ENCODE data around the gene SNRNP200. TPM values are rescaled to one million over a fixed set of nuclear protein-coding genes. Genes with fewer than 3 reads are reported as not detected.

SNRNP200 gene
- total and polyA plus RNA-seq, 8 donors, result 82.7 to 209 (median 195) TPM

DNA sequence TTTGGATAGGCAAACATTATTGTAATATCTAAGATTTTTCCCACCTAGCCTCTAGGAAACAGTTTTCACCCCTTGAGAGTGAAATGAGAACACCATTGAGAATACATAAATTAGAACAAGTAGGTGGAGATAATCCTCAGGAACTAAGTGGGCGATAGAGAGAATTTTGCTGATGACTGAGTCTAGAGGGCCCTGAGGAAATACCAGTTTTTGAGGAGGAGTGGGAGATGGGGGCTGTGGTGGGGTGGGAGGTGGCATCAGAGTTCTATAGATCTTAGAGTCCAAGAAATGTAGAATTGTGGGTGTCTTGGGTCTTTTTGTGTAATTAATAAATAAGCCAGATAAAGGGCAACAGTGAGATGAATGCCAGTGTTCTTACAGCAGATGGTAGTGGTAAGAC, 42.0 kb upstream of the SNRNP200 start:
- Histone ChIP-seq H3K9me3 (no peaks in the 10 kb centered on the region), H3K4me1 (no peaks in the 10 kb centered on the region), H3K4me3 (no peak overlapping the region), H3K27ac (no peak overlapping the region), H3K27me3 (no peaks in the 10 kb centered on the region), H3K36me3 (peaks cover 0 to 29% of the 10 kb centered on the region in 2 donors)
- ATAC-seq (no peak), DNase-seq (no peak)
- intact Hi-C loops (cut with DNase I), result no loop called here
- TF ChIP-seq, protein P1, sequence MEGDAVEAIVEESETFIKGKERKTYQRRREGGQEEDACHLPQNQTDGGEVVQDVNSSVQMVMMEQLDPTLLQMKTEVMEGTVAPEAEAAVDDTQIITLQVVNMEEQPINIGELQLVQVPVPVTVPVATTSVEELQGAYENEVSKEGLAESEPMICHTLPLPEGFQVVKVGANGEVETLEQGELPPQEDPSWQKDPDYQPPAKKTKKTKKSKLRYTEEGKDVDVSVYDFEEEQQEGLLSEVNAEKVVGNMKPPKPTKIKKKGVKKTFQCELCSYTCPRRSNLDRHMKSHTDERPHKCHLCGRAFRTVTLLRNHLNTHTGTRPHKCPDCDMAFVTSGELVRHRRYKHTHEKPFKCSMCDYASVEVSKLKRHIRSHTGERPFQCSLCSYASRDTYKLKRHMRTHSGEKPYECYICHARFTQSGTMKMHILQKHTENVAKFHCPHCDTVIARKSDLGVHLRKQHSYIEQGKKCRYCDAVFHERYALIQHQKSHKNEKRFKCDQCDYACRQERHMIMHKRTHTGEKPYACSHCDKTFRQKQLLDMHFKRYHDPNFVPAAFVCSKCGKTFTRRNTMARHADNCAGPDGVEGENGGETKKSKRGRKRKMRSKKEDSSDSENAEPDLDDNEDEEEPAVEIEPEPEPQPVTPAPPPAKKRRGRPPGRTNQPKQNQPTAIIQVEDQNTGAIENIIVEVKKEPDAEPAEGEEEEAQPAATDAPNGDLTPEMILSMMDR (IDR thresholded peaks at IDR 0.05), result no peak

DNA sequence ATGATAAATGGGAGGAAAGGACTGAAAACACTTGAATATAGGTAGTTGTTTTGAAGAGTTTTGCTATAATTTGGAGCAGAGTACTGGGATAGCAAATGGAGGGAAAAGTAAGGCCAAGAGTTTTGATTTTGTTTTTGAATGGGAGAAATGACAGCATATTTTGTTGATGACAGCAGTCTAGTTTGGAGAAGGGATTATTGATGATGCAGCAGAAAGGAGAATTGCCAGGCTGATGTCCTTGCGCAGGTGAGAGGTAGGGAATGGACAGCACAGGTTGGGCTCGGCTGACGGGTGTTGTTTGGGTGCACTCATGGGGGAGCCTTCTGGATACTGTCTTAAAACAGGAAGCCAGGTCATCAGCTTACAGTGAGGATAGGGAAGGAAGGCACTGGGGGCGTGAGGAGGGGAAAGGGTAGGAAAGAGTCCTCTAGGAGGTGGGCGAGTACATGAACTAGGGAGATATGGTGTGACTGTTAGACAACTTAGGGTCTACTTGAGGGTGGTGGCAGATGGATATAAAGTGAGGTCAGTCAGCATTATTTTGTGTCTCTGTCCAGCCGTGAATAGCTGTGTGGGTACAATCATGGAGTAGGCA, 40.6 kb upstream of the SNRNP200 start:
- no peak overlapping the region for H3K27ac ChIP-seq
- no peaks in the 10 kb centered on the region for H3K27me3 ChIP-seq
- intact Hi-C loops (cut with DNase I), result no loop called here
- DNase-seq (no peak), ATAC-seq (no peak)
- H3K9me3 ChIP-seq, result no peaks in the 10 kb centered on the region
- H3K36me3 ChIP-seq, result peaks cover 0 to 27% of the 10 kb centered on the region in 2 donors
- TF ChIP-seq, protein P1 (IDR thresholded peaks at IDR 0.05), result no peak
- H3K4me3 ChIP-seq, result no peak overlapping the region
- no peaks in the 10 kb centered on the region for H3K4me1 ChIP-seq

DNA sequence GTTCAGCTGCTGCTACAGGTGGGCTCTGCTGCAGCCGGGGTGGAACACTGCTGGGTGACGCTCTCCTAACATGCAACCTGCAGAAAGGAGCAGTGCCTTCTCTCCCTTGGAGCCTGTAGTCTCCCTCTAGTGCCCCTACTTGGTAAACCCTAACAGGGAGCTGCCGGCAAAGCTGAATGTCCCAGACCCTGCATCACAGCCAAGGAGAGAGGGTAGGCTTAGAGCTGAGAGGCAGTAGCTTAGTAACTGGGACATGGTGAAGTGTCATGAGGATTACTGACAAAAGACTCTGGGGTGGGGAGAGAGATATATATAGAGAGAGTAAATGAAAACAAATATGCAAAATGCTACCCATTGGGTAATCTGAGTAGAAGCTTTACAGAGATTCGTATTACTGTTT, 40.1 kb upstream of the SNRNP200 start:
- H3K27ac ChIP-seq, result no peak overlapping the region
- peaks cover 0 to 22% of the 10 kb centered on the region in 2 donors for H3K36me3 ChIP-seq

DNA sequence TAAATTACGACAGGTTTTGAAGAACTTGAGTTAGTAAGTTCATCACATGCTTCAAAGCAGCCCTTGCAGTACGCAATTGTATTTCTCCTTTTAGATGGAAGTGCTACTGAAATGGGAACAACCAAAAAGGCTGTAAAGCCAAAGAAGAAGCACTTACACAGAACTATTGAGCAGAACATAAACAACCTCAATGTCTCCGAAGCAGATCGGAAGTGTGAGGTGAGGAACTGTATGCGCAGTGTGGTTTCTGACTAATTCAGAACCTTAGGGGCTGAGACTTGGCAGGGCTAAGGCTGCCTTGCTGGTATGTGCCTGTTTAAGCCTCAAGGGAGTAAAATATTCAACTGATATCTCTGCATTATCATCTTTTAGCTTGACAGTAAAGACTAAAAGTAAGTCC, 38.7 kb upstream of the SNRNP200 start:
- TF ChIP-seq, protein P1 (IDR thresholded peaks at IDR 0.05), result no peak
- Histone ChIP-seq H3K9me3 (no peaks in the 10 kb centered on the region), H3K27ac (no peak overlapping the region), H3K27me3 (no peaks in the 10 kb centered on the region), H3K4me3 (no peak overlapping the region), H3K36me3 (peaks cover 0 to 10% of the 10 kb centered on the region in 2 donors), H3K4me1 (no peaks in the 10 kb centered on the region)
- DNase-seq (no peak), ATAC-seq (peak; percentile 27)
- intact Hi-C loops (cut with DNase I), result no loop called here

More for the DNA sequence above, 40.1 kb upstream of the SNRNP200 start:
- Histone ChIP-seq H3K4me1 (no peaks in the 10 kb centered on the region), H3K9me3 (no peaks in the 10 kb centered on the region), H3K4me3 (no peak overlapping the region), H3K27me3 (no peaks in the 10 kb centered on the region)
- TF ChIP-seq, protein P1 (IDR thresholded peaks at IDR 0.05), result no peak
- no peak for ATAC-seq
- DNase-seq, result no peak
- intact Hi-C loops (cut with DNase I), result no loop called here

DNA sequence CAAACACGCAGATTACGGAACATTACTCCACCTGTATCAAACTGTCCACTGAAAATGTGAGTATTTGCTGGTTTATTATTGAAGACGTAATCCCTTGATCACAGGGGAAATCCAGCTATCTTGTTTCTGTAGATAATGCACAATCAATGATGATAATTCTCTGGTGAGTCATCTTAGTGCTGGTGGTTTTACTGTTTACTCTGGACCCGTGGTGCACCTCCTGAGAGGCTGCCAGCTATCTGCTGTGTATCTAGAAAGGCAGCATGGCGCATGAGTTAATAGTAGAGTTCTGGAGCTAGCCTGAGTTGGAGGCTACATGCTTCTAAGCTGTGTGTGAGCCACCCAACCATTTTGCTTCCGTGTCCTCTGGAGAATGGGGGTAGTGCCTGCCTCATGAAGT, 36.7 kb upstream of the SNRNP200 start:
- intact Hi-C loops (cut with DNase I), result no loop called here
- Histone ChIP-seq H3K9me3 (no peaks in the 10 kb centered on the region), H3K4me3 (no peak overlapping the region), H3K27me3 (no peaks in the 10 kb centered on the region), H3K27ac (no peak overlapping the region), H3K36me3 (peaks cover 0 to 10% of the 10 kb centered on the region in 2 donors), H3K4me1 (peaks cover 0 to 4% of the 10 kb centered on the region in 2 donors)
- ATAC-seq, result no peak
- TF ChIP-seq, protein P1 (IDR thresholded peaks at IDR 0.05), result no peak
- DNase-seq, result no peak

Measured in left lung (tissue), 10 donors.